ENCODE results near the gene TKFC. TPM values are rescaled to one million over a fixed set of nuclear protein-coding genes. Genes with fewer than 3 reads are reported as not detected.

The TKFC gene
- total and polyA plus RNA-seq, 9 of the 15 experiments (the other 6 are each of a cell fraction or from before 2014, with no cell fraction given) = 2.0 to 61.7 (median 28.5) TPM

GRCh38 chr11:61334434-61335354 is 1.7 kb downstream of the TKFC start (continued):
- peak; percentile 39 for TF ChIP-seq MGA (IDR thresholded peaks at IDR 0.05)
- no peak for TF ChIP-seq ZNF764 (CRISPR knock-in tag; IDR thresholded peaks at IDR 0.05; ENCODE audit: low read depth)
- peak; percentile 48; the same call in 1 of the 2 replicates for TF ChIP-seq EP400 (IDR thresholded peaks at IDR 0.05)
- no peak for TF ChIP-seq MBD2 (IDR thresholded peaks at IDR 0.05; ENCODE audit: borderline replicate concordance, low read depth)
- no peak for TF ChIP-seq ZNF318 (IDR thresholded peaks at IDR 0.05; ENCODE audit: borderline replicate concordance in 1 of 2, low read depth in 1 of 2)
- no peak for TF ChIP-seq XRCC5 (IDR thresholded peaks at IDR 0.05; ENCODE audit: low read depth, low read length)

Data from K562 (cell line).